ENCODE measurements around the gene CRELD2.

GRCh38 chr22:49883294-49883640 is 35.2 kb upstream of the CRELD2 start:
- no peak for TF ChIP-seq CTCF (IDR thresholded peaks at IDR 0.05)
- no peak for TF ChIP-seq EP300 (IDR thresholded peaks at IDR 0.05)
- TF ChIP-seq POLR2AphosphoS5 (IDR thresholded peaks at IDR 0.05), result no peak

Measured in suprapubic skin (tissue), 4 donors.